ENCODE results near the gene SLC24A3.

DNA sequence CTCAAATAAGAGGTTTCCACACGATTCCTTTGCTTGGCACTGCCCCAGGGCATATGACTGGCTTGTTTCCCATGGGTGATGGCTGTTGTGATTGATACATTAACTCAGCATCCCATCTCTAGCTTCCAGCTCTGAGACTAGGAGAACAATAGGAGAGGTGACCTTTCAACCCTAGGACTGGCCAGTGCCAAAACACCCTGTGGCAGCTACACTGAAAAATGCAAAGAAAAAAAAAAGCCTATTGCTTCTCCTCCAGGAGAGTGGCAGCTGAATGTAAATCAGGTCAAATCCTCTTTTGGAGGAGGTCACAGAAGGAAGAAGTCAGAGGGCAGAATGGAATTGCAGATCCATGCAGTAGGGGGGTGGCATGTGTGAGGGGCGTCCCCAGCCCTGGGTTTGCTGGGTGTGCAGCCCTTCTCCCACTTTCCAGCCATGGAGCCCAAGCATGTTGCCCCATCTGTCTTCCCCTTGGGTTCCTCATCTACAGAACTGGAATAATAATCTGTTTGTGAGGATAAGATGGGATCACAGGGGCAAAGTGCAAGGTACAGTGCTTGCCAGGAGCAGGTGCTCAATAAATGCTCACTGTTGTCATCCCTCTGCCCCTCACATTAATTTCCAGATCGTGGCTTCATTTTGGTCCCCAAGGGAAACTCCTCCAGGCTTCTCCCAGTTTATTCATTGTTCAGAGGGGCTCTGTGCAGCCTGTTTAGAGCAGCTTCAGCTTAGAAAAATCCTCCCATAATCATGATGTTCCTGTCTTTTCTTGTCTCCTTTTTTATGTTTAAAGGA is 300.6 kb downstream of the SLC24A3 start:
- TF ChIP-seq, protein P1, sequence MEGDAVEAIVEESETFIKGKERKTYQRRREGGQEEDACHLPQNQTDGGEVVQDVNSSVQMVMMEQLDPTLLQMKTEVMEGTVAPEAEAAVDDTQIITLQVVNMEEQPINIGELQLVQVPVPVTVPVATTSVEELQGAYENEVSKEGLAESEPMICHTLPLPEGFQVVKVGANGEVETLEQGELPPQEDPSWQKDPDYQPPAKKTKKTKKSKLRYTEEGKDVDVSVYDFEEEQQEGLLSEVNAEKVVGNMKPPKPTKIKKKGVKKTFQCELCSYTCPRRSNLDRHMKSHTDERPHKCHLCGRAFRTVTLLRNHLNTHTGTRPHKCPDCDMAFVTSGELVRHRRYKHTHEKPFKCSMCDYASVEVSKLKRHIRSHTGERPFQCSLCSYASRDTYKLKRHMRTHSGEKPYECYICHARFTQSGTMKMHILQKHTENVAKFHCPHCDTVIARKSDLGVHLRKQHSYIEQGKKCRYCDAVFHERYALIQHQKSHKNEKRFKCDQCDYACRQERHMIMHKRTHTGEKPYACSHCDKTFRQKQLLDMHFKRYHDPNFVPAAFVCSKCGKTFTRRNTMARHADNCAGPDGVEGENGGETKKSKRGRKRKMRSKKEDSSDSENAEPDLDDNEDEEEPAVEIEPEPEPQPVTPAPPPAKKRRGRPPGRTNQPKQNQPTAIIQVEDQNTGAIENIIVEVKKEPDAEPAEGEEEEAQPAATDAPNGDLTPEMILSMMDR (IDR thresholded peaks at IDR 0.05) = no peak
- TF ChIP-seq EZH2 (IDR thresholded peaks at IDR 0.05) = no peak
- TF ChIP-seq EZH2phosphoT487 (IDR thresholded peaks at IDR 0.05) = no peak
